SU-DHL-6 (cell line): ENCODE data around the gene POLR2J.

Source experiments
- H2AFZ ChIP-seq: fragments of 200-600 bp; sonication (generic); 2 replicates; pipeline ENCODE4 v1.6.1; 2014; ENCODE audit warnings: low read depth, mild to moderate bottlenecking, moderate library complexity, mixed read lengths, antibody characterized with exemption, low read length; ENCODE audit not compliant: severe bottlenecking
- H3F3A ChIP-seq: fragments of 200-600 bp; shearing (Covaris generic); 2 replicates; pipeline ENCODE4 v1.6.0; 2016; ENCODE audit warnings: antibody characterized with exemption, mild to moderate bottlenecking; ENCODE audit not compliant: insufficient read depth
- H3K27ac ChIP-seq: fragments of 200-600 bp; sonication (generic); 2 replicates; pipeline ENCODE4 v1.5.1; 2016; ENCODE audit warnings: low read depth, mild to moderate bottlenecking, low read length, moderate library complexity, mixed read lengths
- H3K27me3 ChIP-seq: fragments of 200-600 bp; sonication (generic), shearing (Covaris generic); 2 replicates; pipeline ENCODE4 v1.6.0; 2014; ENCODE audit warnings: mild to moderate bottlenecking, low read length
- H3K36me3 ChIP-seq: fragments of 200-600 bp; sonication (generic); 2 replicates; pipeline ENCODE4 v1.6.1; 2014; ENCODE audit warnings: mild to moderate bottlenecking, low read length, mixed read lengths
- H3K4me2 ChIP-seq: fragments of 300-600, 200-600 bp; shearing (Covaris generic), sonication (generic); 2 replicates; pipeline ENCODE4 v1.6.0; 2014; ENCODE audit warnings: low read length, low read depth, mild to moderate bottlenecking; ENCODE audit not compliant: poor library complexity, severe bottlenecking
- H3K4me3 ChIP-seq: fragments of 200-600 bp; sonication (generic); 2 replicates; pipeline ENCODE4 v1.5.1; 2014; ENCODE audit warnings: antibody characterized with exemption, low read length, mild to moderate bottlenecking, mixed read lengths; ENCODE audit not compliant: insufficient read depth, poor library complexity, severe bottlenecking
- H3K79me2 ChIP-seq: fragments of 200-600 bp; sonication (generic); 2 replicates; pipeline ENCODE4 v1.6.1; 2014; ENCODE audit warnings: mild to moderate bottlenecking, low read length, moderate library complexity; ENCODE audit not compliant: insufficient read depth
- H3K9ac ChIP-seq: fragments of 200-600 bp; sonication (generic); 2 replicates; pipeline ENCODE4 v1.7.0; 2014; ENCODE audit warnings: mild to moderate bottlenecking, low read length
- H3K9me2 ChIP-seq: fragments of 200-600 bp; sonication (generic); replicated peaks from 2 replicates; pipeline ENCODE4 v1.6.1; 2014; ENCODE audit warnings: low read length; ENCODE audit not compliant: insufficient read depth
- H3K9me3 ChIP-seq: fragments of 200-600 bp; sonication (generic); 2 replicates; pipeline ENCODE4 v1.6.1; 2014; ENCODE audit warnings: low read length, mixed read lengths; ENCODE audit not compliant: insufficient read depth
- H4K20me1 ChIP-seq: fragments of 200-600 bp; sonication (generic); 2 replicates; pipeline ENCODE4 v1.6.1; 2014; ENCODE audit warnings: low read depth, mild to moderate bottlenecking, antibody characterized with exemption, low read length, moderate library complexity, mixed read lengths
- CTCF ChIP-seq: fragments of 200-600 bp; sonication (generic); IDR thresholded peaks from one replicate; pipeline ENCODE4 v1.5.1; 2017; ENCODE audit warnings: antibody characterized with exemption, mild to moderate bottlenecking, low read length, moderate library complexity; ENCODE audit not compliant: insufficient read depth, poor library complexity, severe bottlenecking
- EZH2phosphoT487 ChIP-seq: fragments of 200-600 bp; sonication (generic), shearing (Covaris generic); conservative IDR thresholded peaks from 2 replicates; pipeline ENCODE4 v1.6.1; 2018; ENCODE audit warnings: mild to moderate bottlenecking, antibody characterized with exemption, low read length, moderate library complexity, mixed read lengths

The POLR2J gene

GRCh38 chr7:102447311-102447710 lies 31.4 kb downstream of the POLR2J start:
- Histone ChIP-seq H2AFZ (no peak overlapping the region), H3K4me3 (no peak overlapping the region), H4K20me1 (no peaks in the 10 kb centered on the region), H3K9me3 (no peaks in the 10 kb centered on the region), H3K27ac (no peak overlapping the region), H3K9ac (no peak overlapping the region), H3K36me3 (peaks cover 15% of the 10 kb centered on the region; the same call in 1 of the 2 replicates), H3K4me2 (no peak overlapping the region), H3K79me2 (no peaks in the 10 kb centered on the region; the same call in 1 of the 2 replicates), H3K27me3 (no peaks in the 10 kb centered on the region), H3K9me2 (no peaks in the 10 kb centered on the region), H3F3A (peaks cover 38% of the 10 kb centered on the region)
- TF ChIP-seq CTCF (no peak), EZH2phosphoT487 (no peak)

- Histone ChIP-seq H3K79me2 (no peaks in the 10 kb centered on the region; the same call in 1 of the 2 replicates), H3K9ac (peak overlapping the region; percentile 44), H3K9me3 (no peaks in the 10 kb centered on the region), H3K36me3 (peaks cover 15% of the 10 kb centered on the region; the same call in 1 of the 2 replicates), H3F3A (peaks cover 46% of the 10 kb centered on the region), H3K4me2 (peak overlapping the region; percentile 54), H2AFZ (no peak overlapping the region), H3K27me3 (no peaks in the 10 kb centered on the region), H3K27ac (peak overlapping the region; percentile 97), H4K20me1 (no peaks in the 10 kb centered on the region), H3K4me3 (no peak overlapping the region), H3K9me2 (no peaks in the 10 kb centered on the region)
- TF ChIP-seq CTCF, result no peak
- TF ChIP-seq EZH2phosphoT487, result no peak
Observed at GRCh38 chr7:102446387-102447156, 32.1 kb downstream of the POLR2J start.

- peaks cover 54% of the 10 kb centered on the region for H3F3A ChIP-seq
- peak overlapping the region; percentile 44 for H3K9ac ChIP-seq
Observed at GRCh38 chr7:102445674-102446071, 33.0 kb downstream of the POLR2J start.

More at GRCh38 chr7:102445674-102446071, 33.0 kb downstream of the POLR2J start:
- H3K27ac ChIP-seq, result peak overlapping the region; percentile 97
- H3K36me3 ChIP-seq, result peaks cover 15% of the 10 kb centered on the region; the same call in 1 of the 2 replicates
- H2AFZ ChIP-seq, result no peak overlapping the region
- H3K9me3 ChIP-seq, result no peaks in the 10 kb centered on the region
- H3K27me3 ChIP-seq, result no peaks in the 10 kb centered on the region
- no peak for TF ChIP-seq EZH2phosphoT487
- no peak for TF ChIP-seq CTCF
- H3K4me2 ChIP-seq, result peak overlapping the region; percentile 54
- H3K4me3 ChIP-seq, result peak overlapping the region; percentile 6
- no peaks in the 10 kb centered on the region for H3K9me2 ChIP-seq
- H4K20me1 ChIP-seq, result no peaks in the 10 kb centered on the region
- no peaks in the 10 kb centered on the region; the same call in 1 of the 2 replicates for H3K79me2 ChIP-seq
